ENCODE measurements around the gene ANTXR2.
A peak's percentile ranks its signal among the peaks of the same experiment; 100 is the strongest.

ANTXR2 gene

DNA sequence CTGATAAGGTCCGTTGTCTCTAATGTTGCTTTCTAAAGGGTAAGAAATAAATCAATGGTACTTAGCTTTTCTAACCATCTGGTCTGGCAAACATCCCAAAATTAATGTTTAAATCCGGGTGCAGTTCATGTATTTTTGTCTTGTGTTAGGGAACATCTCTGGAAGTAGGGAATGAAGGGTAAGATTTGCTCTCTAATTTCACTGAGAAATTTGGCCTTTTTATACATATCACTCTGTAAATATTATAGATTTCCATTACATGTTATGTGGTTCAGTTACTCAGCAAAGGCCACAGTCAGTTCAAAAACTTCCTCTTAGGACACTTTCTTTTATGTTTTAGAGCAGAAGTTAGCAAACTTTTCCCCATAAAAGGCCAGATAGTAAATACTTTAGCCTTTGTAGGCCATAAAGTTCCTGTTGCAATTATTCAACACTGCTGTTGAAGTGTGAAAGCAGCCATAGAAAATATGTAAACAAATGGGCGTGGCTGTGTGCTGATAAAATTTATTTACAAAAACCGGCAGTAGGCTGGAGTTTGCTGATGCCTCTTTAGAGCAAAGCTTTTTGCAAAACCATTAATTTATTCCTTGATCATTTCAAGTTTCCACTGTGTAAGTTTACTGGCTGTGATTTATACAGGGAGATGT is 218.1 kb downstream of the ANTXR2 start:
- DNase-seq: peak; percentile 42

DNA sequence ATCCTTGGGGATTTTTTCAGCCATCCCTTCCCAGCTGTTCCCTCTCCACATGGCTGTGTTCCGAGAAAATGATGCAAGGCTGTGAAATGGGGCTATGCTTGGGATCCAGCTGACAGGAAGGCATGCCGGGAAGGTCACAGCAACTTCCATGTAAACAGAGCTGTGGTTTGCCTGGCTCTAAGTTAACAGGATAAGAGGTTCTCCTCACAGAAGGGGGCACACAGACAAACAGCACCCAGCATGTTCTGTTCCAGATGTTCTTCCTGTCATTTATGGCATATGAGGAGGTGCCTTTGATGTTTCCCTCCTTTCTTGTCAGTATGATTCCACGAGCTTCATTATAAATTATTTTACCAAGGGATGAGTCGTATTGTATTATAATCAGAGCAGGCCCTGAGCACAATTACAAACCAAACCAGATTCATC is 220.7 kb downstream of the ANTXR2 start:
- DNase-seq: peak; percentile 95

DNA sequence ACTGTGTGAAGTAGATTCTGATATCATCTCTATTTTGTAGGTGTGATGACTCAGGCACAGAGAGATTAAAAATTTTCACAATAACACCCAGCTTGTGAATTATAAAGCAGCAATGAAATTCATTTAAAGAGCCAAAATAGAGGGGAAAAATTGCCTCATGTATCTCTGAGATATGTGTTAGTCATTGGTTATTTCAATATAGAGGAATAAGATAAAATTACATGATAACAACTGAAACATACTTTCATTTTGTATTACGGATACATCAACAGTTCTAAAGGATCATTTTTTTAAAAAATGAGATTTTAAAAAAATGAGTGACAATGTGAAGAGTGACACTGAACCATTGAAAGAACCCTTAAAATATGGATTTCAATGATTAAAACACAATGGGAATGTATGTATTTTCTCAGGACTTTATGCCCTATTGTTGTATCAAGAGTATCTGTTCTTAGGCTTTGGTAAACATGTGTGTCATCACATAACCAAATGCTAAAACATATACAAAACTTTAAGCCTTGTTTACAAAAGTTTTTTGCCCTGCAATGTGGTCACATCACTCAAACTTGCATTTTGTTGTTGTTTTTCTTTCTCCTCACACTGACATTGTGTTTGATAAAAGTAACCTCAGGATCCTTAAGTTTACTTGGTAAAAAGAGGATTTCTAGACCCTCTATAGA is 221.3 kb downstream of the ANTXR2 start:
- DNase-seq: peak; percentile 32
